GM10266 (cell line): Measurements from ENCODE around the gene TBCD.
"Not testable (repeated sequence)": the region's sequence is repeated elsewhere in the genome, so short reads cannot be mapped to it uniquely, and the experiment has no call there.

Source experiments
- DNase-seq: peaks from one replicate; pipeline ENCODE4 v3.0.0; 2012; ENCODE audit errors: extremely low spot score
- CTCF ChIP-seq: IDR thresholded peaks from 2 replicates; pipeline ENCODE4 v1.5.1; 2012; ENCODE audit warnings: mild to moderate bottlenecking, low read depth; ENCODE audit not compliant: control insufficient read depth, insufficient read depth; ENCODE audit errors: missing control alignments

The TBCD gene

GRCh38 chr17:82756166-82756565 is 4.3 kb downstream of the TBCD start:
- no peak for DNase-seq
- TF ChIP-seq CTCF = no peak

DNA sequence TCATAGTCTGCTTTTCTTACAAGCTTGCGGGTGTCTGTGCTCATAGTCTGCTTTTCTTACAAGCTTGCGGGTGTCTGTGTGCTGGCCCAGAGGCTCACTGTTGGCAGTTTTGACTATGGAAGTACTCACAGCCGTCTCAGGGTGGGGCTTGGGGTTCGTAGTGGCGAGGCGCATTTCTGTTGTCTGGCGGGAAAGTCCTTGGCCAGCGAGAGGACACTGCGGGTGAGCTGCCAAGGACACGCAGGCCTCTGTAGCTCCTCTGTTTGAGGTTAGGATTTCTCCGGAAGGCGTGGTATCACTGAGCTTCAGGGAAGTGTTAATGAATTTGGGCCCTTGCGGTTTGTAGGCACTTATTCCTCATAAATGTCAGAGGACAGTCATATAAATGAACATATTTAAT is 13.5 kb downstream of the TBCD start:
- no peak for DNase-seq
- no peak for TF ChIP-seq CTCF

DNA sequence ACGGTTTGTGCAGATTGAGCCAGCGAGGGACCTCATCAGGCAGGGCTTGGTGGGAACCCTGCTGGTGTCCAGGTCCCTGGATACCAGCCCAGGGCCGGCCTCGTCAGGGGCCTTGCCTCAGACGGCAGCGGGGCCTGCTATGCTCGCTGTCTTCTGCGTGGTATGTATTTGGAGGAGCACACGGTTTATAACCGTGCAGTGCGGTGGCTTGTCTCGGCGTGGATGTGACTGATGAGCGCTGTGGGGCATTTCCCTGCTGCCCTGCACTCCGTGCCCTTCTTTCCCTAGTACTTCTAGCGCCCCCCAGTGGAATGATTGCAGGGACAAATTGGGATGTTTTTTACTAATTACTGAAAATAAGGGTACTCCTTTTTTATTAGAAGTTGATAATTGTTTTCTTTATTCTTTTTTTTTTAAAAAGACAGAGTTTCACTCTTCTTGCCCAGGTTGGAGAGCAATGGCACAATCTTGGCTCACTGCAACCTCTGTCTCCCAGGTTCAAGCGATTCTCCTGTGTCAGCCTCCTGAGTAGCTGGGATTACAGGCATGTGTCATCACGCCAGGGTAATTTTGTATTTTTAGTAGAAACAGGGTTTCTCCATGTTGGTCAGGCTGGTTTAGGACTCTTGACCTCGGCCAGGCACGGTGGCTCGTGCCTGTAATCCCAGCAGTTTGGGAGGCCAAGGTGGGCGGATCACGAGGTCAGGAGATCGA is 15.3 kb downstream of the TBCD start:
- DNase-seq = no peak
- TF ChIP-seq CTCF = peak; percentile 47

DNA sequence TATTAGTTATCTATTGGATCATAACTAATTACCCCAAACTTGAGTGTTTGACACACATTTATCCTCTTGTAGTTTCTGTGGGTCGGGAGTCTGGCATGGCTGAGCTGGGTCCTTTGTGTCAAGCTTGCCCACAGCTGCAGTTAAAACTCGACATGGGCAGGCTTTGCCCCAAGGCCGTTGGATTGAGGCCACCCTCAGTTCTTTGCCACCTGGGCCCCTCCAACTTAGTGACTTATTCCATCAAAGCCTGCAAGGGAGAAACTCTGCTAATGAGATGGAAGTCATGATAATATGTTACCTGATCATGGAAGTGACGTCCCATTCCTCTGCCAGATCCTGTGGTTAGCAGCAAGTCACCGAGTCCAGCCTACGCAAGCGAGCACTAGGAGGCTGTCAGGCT is 17.2 kb downstream of the TBCD start:
- TF ChIP-seq CTCF = no peak
- DNase-seq = no peak

GRCh38 chr17:82772026-82772425 is 20.2 kb downstream of the TBCD start:
- no peak for DNase-seq
- no peak for TF ChIP-seq CTCF

DNA sequence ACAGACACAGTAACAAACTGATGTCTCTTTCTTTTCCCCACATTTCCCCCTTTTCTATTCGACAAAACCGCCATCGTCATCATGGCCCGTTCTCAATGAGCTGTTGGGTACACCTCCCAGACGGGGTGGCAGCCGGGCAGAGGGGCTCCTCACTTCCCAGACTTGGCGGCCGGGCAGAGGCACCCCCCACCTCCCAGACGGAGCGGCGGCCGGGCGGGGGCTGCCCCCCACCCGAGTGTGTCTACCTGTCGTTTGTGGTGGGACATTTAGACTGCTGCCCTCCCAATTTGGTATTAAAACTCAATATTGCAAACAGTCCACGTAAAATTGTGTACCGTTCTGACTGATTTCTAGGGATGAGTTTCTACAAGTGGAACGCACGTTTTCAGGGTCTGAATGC is 22.6 kb downstream of the TBCD start:
- not testable (repeated sequence) for DNase-seq

DNA sequence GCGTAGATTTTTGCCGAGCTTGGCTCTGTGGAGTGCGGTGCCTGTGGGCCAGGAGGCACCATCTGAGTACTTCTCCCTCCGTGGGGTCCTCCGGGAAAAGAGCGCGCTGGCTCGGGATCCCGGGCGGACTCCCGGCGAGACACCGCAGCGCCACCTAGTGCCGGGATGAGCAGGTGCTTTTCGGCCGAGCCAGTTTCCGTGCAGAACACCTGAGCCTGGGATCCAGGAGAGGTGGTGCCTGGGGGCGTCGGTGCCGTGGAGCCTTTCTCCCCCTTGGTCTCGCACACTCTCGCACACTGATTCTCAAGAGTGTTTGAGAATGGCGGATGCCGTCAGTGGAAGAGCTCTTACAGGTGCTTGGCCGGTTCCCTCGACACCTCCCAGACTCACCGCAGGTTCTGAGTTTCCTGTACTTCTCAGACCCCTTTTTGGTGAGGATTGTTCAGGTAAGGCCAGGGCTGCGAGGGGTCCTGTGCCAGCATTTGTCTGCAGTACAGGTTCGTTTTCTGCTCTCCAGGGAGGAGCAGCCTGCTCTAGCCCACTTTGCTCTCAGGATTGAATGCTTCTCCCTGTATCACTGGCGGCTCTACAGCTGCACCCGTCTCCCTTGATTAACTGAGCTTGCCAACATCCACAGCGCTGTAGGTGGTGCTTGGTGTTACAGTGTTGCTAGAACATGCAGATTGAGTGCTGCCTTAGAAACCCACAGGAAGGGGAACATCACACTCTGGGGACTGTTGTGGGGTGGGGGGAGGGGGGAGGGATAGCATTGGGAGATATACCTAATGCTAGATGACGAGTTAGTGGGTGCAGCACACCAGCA is 23.3 kb downstream of the TBCD start:
- peak; percentile 73 for DNase-seq
- TF ChIP-seq CTCF = peak; percentile 82

DNA sequence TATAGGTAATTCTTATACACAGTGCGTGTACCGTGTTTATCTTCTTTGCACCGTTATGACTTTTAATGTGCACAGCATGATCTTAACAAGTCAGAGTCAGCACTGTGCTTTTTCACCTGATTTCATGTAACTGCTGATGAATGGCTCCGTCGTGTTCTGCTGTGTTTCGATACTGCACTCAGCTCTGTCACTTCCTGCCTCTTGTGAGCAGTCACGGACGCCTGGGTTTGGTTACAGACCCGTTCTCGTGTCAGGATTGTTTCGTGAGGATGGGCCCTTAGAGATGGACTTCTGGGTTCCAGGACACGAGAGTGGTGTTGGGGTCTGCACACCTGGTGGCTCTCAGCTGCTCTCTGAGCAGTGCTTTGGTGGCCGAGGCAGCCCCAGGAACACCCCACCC is 24.6 kb downstream of the TBCD start:
- TF ChIP-seq CTCF = no peak
- DNase-seq = no peak

- DNase-seq = not testable (repeated sequence)
Observed at GRCh38 chr17:82777778-82778375, 26.0 kb downstream of the TBCD start.
